HEK293 (cell line): ENCODE results near the gene SPC24.

Experiments used
- GLI4 ChIP-seq: fragments of 450-650 bp; formaldehyde crosslinking; IDR thresholded peaks from 2 replicates; pipeline ENCODE4 v1.5.1; 2016; ENCODE audit warnings: missing biosample characterization, missing genetic modification characterization
- GLIS1 ChIP-seq: fragments of 450-650 bp; formaldehyde crosslinking; IDR thresholded peaks from 2 replicates; pipeline ENCODE4 v1.5.1; 2016; ENCODE audit warnings: missing biosample characterization, missing genetic modification characterization
- IKZF3 ChIP-seq: fragments of 450-650 bp; IDR thresholded peaks from 2 replicates; pipeline ENCODE4 v1.5.0; 2018; ENCODE audit warnings: missing biosample characterization, mild to moderate bottlenecking, missing genetic modification characterization, moderate library complexity
- KLF10 ChIP-seq: fragments of 450-650 bp; IDR thresholded peaks from 2 replicates; pipeline ENCODE4 v1.5.1; 2018; ENCODE audit warnings: missing biosample characterization, mild to moderate bottlenecking, missing genetic modification characterization
- KLF7 ChIP-seq: fragments of 450-650 bp; formaldehyde crosslinking; IDR thresholded peaks from 2 replicates; pipeline ENCODE4 v1.5.1; 2016; ENCODE audit warnings: missing biosample characterization, missing genetic modification characterization, borderline replicate concordance
- KLF9 ChIP-seq: fragments of 450-650 bp; formaldehyde crosslinking; IDR thresholded peaks from 2 replicates; pipeline ENCODE4 v1.5.1; 2016; ENCODE audit warnings: missing biosample characterization, missing genetic modification characterization, low read depth
- MYNN ChIP-seq: fragments of 450-650 bp; formaldehyde crosslinking; IDR thresholded peaks from 2 replicates; pipeline ENCODE4 v1.5.1; 2016; ENCODE audit warnings: missing biosample characterization, missing genetic modification characterization, borderline replicate concordance
- REPIN1 ChIP-seq: fragments of 450-650 bp; formaldehyde crosslinking; IDR thresholded peaks from 2 replicates; pipeline ENCODE4 v1.5.1; 2017; ENCODE audit warnings: missing biosample characterization, missing genetic modification characterization, low read depth
- SCRT1 ChIP-seq: fragments of 450-650 bp; formaldehyde crosslinking; IDR thresholded peaks from 2 replicates; pipeline ENCODE4 v1.5.1; 2016; ENCODE audit warnings: missing biosample characterization, missing genetic modification characterization, borderline replicate concordance
- SP3 ChIP-seq: fragments of 450-650 bp; formaldehyde crosslinking; IDR thresholded peaks from 2 replicates; pipeline ENCODE4 v1.5.1; 2016; ENCODE audit warnings: missing biosample characterization, missing genetic modification characterization
- SP7 ChIP-seq: fragments of 450-650 bp; formaldehyde crosslinking; IDR thresholded peaks from 2 replicates; pipeline ENCODE4 v1.5.1; 2016; ENCODE audit warnings: missing biosample characterization, missing genetic modification characterization
- ZBTB48 ChIP-seq: fragments of 450-650 bp; formaldehyde crosslinking; IDR thresholded peaks from 2 replicates; pipeline ENCODE4 v1.5.1; 2016; ENCODE audit warnings: missing biosample characterization, missing genetic modification characterization
- ZNF10 ChIP-seq: fragments of 450-650 bp; formaldehyde crosslinking; IDR thresholded peaks from 2 replicates; pipeline ENCODE4 v1.5.1; 2017; ENCODE audit warnings: missing biosample characterization, missing genetic modification characterization
- ZNF121 ChIP-seq: fragments of 450-650 bp; formaldehyde crosslinking; IDR thresholded peaks from 2 replicates; pipeline ENCODE4 v1.5.1; 2016; ENCODE audit warnings: missing biosample characterization, missing genetic modification characterization
- ZNF140 ChIP-seq: fragments of 450-650 bp; formaldehyde crosslinking; IDR thresholded peaks from 2 replicates; pipeline ENCODE4 v1.5.1; 2016; ENCODE audit warnings: missing biosample characterization, missing genetic modification characterization
- ZNF146 ChIP-seq: fragments of 450-650 bp; formaldehyde crosslinking; IDR thresholded peaks from 2 replicates; pipeline ENCODE4 v1.5.1; 2016; ENCODE audit warnings: missing biosample characterization, missing genetic modification characterization
- ZNF169 ChIP-seq: fragments of 450-650 bp; formaldehyde crosslinking; IDR thresholded peaks from 2 replicates; pipeline ENCODE4 v1.5.1; 2016; ENCODE audit warnings: missing biosample characterization, missing genetic modification characterization
- ZNF174 ChIP-seq: fragments of 450-650 bp; formaldehyde crosslinking; IDR thresholded peaks from 2 replicates; pipeline ENCODE4 v1.5.0; 2017; ENCODE audit warnings: missing biosample characterization, mild to moderate bottlenecking, missing genetic modification characterization
- ZNF223 ChIP-seq: fragments of 450-650 bp; formaldehyde crosslinking; IDR thresholded peaks from 2 replicates; pipeline ENCODE4 v1.5.1; 2016; ENCODE audit warnings: missing biosample characterization, missing genetic modification characterization
- ZNF341 ChIP-seq: fragments of 450-650 bp; formaldehyde crosslinking; IDR thresholded peaks from 2 replicates; pipeline ENCODE4; 2016; ENCODE audit warnings: low read depth, missing biosample characterization, missing genetic modification characterization
- ZNF433 ChIP-seq: fragments of 450-650 bp; formaldehyde crosslinking; IDR thresholded peaks from 2 replicates; pipeline ENCODE4 v1.5.1; 2016; ENCODE audit warnings: missing biosample characterization, missing genetic modification characterization, low read depth
- ZNF548 ChIP-seq: fragments of 450-650 bp; formaldehyde crosslinking; IDR thresholded peaks from 2 replicates; pipeline ENCODE4 v1.5.1; 2016; ENCODE audit warnings: missing biosample characterization, missing genetic modification characterization
- ZNF549 ChIP-seq: fragments of 450-650 bp; IDR thresholded peaks from 2 replicates; pipeline ENCODE4 v1.5.1; 2018; ENCODE audit warnings: missing biosample characterization, missing genetic modification characterization, mild to moderate bottlenecking, inconsistent platforms, moderate library complexity
- ZNF658 ChIP-seq: fragments of 450-650 bp; formaldehyde crosslinking; IDR thresholded peaks from 2 replicates; pipeline ENCODE4; 2016; ENCODE audit warnings: missing biosample characterization, missing genetic modification characterization
- ZNF707 ChIP-seq: fragments of 450-650 bp; formaldehyde crosslinking; IDR thresholded peaks from 2 replicates; pipeline ENCODE4 v1.5.1; 2016; ENCODE audit warnings: missing biosample characterization, missing genetic modification characterization
- ZNF76 ChIP-seq: fragments of 450-650 bp; formaldehyde crosslinking; IDR thresholded peaks from 2 replicates; pipeline ENCODE4; 2016; ENCODE audit warnings: low read depth, missing biosample characterization, missing genetic modification characterization, borderline replicate concordance
- ZNF791 ChIP-seq: fragments of 450-650 bp; formaldehyde crosslinking; IDR thresholded peaks from 2 replicates; pipeline ENCODE4 v1.5.1; 2016; ENCODE audit warnings: missing biosample characterization, missing genetic modification characterization
- TF ChIP-seq, protein P1 (sequence below): fragments of 450-650 bp; formaldehyde crosslinking; IDR thresholded peaks from 2 replicates; pipeline ENCODE4 v1.5.1; 2016; ENCODE audit warnings: missing biosample characterization, missing genetic modification characterization
- TF ChIP-seq, protein P2 (sequence below): fragments of 450-650 bp; formaldehyde crosslinking; IDR thresholded peaks from 2 replicates; pipeline ENCODE4 v1.5.1; 2017; ENCODE audit warnings: missing biosample characterization, missing genetic modification characterization
- TF ChIP-seq, protein P3 (sequence below): fragments of 450-650 bp; formaldehyde crosslinking; IDR thresholded peaks from 2 replicates; pipeline ENCODE4 v1.5.1; 2016; ENCODE audit warnings: missing biosample characterization, missing genetic modification characterization
- TF ChIP-seq, protein P4 (sequence below): fragments of 450-650 bp; IDR thresholded peaks from 2 replicates; pipeline ENCODE4 v1.5.1; 2018; ENCODE audit warnings: missing biosample characterization, missing genetic modification characterization
- TF ChIP-seq, protein P5 (sequence below): fragments of 450-650 bp; formaldehyde crosslinking; IDR thresholded peaks from 2 replicates; pipeline ENCODE4 v1.5.1; 2016; ENCODE audit warnings: missing biosample characterization, missing genetic modification characterization

Gene SPC24

DNA sequence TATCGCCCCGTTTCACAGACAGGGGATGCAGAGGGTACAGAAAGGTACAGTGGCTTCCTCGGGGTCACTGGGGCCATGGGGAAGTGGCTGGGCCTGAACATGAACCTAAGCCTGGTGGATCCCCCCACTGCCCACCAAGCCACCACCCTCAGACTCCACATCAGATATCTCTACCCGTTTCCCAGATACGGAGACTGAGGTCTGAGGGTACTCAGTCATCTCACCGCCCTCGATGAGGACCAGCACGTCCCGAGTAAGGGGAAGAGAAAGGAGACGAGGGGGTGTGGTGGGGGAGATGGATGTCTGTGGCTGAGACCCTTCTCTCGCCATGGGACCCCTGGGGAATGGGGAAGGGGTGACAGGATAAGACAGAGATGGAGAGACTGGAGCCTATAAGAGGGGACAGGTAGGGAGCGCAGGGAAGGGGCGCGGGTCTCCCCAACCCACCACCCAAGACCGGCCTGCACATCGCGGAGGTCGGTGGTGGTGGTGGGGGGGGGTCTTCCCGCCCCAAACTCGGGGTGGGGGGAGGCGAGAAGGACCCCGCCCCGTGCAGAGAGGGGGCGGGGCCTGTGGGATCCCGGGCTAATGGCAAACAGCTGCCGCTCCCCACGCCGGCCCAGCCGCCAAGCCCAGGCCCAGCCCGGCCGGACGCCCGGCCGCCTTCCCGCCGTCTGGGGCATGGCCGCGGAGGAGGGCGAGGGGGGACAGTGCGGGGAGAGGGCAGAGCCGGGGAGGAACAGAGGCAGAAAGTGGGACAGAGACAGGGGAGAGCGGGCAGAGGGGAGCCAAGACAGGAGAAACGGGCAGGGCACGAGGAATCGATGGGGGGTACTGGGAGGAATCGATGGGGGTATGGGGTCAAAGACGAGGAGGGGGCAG lies 41.1 kb upstream of the SPC24 start (continued):
- TF ChIP-seq ZNF223 (tag by site-specific recombination) (no peak), GLI4 (tag by site-specific recombination) (0 out of 2 replicates have a peak, but pooled peaks have one; percentile 58), SCRT1 (tag by site-specific recombination) (no peak), ZBTB48 (tag by site-specific recombination) (no peak), ZNF10 (no peak), REPIN1 (no peak), ZNF549 (tag by site-specific recombination) (no peak), SP7 (tag by site-specific recombination) (no peak), ZNF791 (tag by site-specific recombination) (no peak), ZNF707 (no peak), ZNF433 (tag by site-specific recombination) (no peak), ZNF146 (tag by site-specific recombination) (0 out of 2 replicates have a peak, but pooled peaks have one; percentile 12), KLF7 (no peak), ZNF174 (no peak), ZNF341 (tag by site-specific recombination) (no peak), IKZF3 (tag by site-specific recombination) (no peak), KLF10 (tag by site-specific recombination) (no peak), MYNN (tag by site-specific recombination) (no peak), ZNF140 (tag by site-specific recombination) (no peak), ZNF76 (tag by site-specific recombination) (peak; percentile 33), GLIS1 (no peak), ZNF169 (tag by site-specific recombination) (no peak), ZNF548 (tag by site-specific recombination) (no peak), ZNF658 (tag by site-specific recombination) (no peak), ZNF121 (tag by site-specific recombination) (no peak), KLF9 (0 out of 2 replicates have a peak, but pooled peaks have one; percentile 31), SP3 (tag by site-specific recombination) (peak; percentile 35; the same call in 1 of the 2 replicates)
- TF ChIP-seq, protein P1, sequence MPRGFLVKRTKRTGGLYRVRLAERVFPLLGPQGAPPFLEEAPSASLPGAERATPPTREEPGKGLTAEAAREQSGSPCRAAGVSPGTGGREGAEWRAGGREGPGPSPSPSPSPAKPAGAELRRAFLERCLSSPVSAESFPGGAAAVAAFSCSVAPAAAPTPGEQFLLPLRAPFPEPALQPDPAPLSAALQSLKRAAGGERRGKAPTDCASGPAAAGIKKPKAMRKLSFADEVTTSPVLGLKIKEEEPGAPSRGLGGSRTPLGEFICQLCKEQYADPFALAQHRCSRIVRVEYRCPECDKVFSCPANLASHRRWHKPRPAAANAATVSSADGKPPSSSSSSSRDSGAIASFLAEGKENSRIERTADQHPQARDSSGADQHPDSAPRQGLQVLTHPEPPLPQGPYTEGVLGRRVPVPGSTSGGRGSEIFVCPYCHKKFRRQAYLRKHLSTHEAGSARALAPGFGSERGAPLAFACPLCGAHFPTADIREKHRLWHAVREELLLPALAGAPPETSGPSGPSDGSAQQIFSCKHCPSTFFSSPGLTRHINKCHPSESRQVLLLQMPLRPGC (tag by site-specific recombination), result no peak
- TF ChIP-seq, protein P2, sequence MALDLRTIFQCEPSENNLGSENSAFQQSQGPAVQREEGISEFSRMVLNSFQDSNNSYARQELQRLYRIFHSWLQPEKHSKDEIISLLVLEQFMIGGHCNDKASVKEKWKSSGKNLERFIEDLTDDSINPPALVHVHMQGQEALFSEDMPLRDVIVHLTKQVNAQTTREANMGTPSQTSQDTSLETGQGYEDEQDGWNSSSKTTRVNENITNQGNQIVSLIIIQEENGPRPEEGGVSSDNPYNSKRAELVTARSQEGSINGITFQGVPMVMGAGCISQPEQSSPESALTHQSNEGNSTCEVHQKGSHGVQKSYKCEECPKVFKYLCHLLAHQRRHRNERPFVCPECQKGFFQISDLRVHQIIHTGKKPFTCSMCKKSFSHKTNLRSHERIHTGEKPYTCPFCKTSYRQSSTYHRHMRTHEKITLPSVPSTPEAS (tag by site-specific recombination), result no peak
- TF ChIP-seq, protein P3, sequence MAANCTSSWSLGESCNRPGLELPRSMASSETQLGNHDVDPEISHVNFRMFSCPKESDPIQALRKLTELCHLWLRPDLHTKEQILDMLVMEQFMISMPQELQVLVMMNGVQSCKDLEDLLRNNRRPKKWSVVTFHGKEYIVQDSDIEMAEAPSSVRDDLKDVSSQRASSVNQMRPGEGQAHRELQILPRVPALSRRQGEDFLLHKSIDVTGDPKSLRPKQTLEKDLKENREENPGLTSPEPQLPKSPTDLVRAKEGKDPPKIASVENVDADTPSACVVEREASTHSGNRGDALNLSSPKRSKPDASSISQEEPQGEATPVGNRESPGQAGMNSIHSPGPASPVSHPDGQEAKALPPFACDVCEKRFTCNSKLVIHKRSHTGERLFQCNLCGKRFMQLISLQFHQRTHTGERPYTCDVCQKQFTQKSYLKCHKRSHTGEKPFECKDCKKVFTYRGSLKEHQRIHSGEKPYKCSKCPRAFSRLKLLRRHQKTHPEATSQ (tag by site-specific recombination), result no peak
- TF ChIP-seq, protein P4, sequence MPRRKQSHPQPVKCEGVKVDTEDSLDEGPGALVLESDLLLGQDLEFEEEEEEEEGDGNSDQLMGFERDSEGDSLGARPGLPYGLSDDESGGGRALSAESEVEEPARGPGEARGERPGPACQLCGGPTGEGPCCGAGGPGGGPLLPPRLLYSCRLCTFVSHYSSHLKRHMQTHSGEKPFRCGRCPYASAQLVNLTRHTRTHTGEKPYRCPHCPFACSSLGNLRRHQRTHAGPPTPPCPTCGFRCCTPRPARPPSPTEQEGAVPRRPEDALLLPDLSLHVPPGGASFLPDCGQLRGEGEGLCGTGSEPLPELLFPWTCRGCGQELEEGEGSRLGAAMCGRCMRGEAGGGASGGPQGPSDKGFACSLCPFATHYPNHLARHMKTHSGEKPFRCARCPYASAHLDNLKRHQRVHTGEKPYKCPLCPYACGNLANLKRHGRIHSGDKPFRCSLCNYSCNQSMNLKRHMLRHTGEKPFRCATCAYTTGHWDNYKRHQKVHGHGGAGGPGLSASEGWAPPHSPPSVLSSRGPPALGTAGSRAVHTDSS (tag by site-specific recombination), result no peak
- TF ChIP-seq, protein P5, sequence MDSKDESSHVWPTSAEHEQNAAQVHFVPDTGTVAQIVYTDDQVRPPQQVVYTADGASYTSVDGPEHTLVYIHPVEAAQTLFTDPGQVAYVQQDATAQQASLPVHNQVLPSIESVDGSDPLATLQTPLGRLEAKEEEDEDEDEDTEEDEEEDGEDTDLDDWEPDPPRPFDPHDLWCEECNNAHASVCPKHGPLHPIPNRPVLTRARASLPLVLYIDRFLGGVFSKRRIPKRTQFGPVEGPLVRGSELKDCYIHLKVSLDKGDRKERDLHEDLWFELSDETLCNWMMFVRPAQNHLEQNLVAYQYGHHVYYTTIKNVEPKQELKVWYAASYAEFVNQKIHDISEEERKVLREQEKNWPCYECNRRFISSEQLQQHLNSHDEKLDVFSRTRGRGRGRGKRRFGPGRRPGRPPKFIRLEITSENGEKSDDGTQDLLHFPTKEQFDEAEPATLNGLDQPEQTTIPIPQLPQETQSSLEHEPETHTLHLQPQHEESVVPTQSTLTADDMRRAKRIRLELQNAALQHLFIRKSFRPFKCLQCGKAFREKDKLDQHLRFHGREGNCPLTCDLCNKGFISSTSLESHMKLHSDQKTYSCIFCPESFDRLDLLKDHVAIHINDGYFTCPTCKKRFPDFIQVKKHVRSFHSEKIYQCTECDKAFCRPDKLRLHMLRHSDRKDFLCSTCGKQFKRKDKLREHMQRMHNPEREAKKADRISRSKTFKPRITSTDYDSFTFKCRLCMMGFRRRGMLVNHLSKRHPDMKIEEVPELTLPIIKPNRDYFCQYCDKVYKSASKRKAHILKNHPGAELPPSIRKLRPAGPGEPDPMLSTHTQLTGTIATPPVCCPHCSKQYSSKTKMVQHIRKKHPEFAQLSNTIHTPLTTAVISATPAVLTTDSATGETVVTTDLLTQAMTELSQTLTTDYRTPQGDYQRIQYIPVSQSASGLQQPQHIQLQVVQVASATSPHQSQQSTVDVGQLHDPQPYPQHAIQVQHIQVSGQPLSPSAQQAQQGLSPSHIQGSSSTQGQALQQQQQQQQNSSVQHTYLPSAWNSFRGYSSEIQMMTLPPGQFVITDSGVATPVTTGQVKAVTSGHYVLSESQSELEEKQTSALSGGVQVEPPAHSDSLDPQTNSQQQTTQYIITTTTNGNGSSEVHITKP (tag by site-specific recombination), result no peak
